Esophagus squamous epithelium (tissue), 5 donors: ENCODE measurements around the gene VAV2. TPM values are rescaled to one million over a fixed set of nuclear protein-coding genes. Genes with fewer than 3 reads are reported as not detected.

Source experiments
- DNase-seq: peaks from one replicate; lab custom pipeline; 2025; lab: John Stamatoyannopoulos, UW
- H3K27ac ChIP-seq, 4 donors: fragments of 200-600 bp; sonication (generic); one replicate each; pipeline ENCODE4 v1.5.1; 2016 to 2019; ENCODE audit warnings: mild to moderate bottlenecking in 1 of 4
- H3K27me3 ChIP-seq, 4 donors: fragments of 200-600 bp; sonication (generic); 1 replicate in 3 of 4; 2 replicates in 1 of 4; pipeline versions ENCODE4 v1.5.1 to v1.6.0; 2017 to 2021; ENCODE audit warnings: antibody characterized with exemption in 1 of 4
- H3K36me3 ChIP-seq, 3 donors: fragments of 200-600 bp; sonication (generic); one replicate each; pipeline ENCODE4 v1.5.1; 2016 to 2019
- H3K4me1 ChIP-seq, 3 donors: fragments of 200-600 bp; sonication (generic); one replicate each; pipeline ENCODE4 v1.5.1; 2017 to 2019
- H3K4me3 ChIP-seq, 4 donors: fragments of 200-600 bp; sonication (generic); 1 replicate in 3 of 4; 2 replicates in 1 of 4; pipeline ENCODE4 v1.5.1; 2016 to 2019; ENCODE audit warnings: mild to moderate bottlenecking in 2 of 4, moderate library complexity in 1 of 4
- H3K9me3 ChIP-seq, 3 donors: fragments of 200-600 bp; sonication (generic); one replicate each; pipeline ENCODE4 v1.5.1; 2016 to 2019
- CTCF ChIP-seq, 6 experiments: fragments of 450-650 bp in 4 of 6; fragments of 200-600 bp in 2 of 6; sonication (generic) in 2 of 6; IDR thresholded peaks; one replicate each; pipeline ENCODE4 v1.5.1; 2016 to 2019; ENCODE audit warnings: antibody characterized with exemption in 6 of 6, mild to moderate bottlenecking in 4 of 6, moderate library complexity in 4 of 6
- POLR2A ChIP-seq, 4 donors: fragments of 450-650 bp; IDR thresholded peaks; one replicate each; pipeline ENCODE4 v1.6.1; 2017; ENCODE audit warnings: antibody characterized with exemption in 4 of 4, mild to moderate bottlenecking in 4 of 4, moderate library complexity in 3 of 4
- WGBS, 2 donors: methylation state at CpG; one replicate each; pipeline ENCODE4 v1.1.5; 2018; 5-methylcytosine and 5-hydroxymethylcytosine counted together
- intact Hi-C: fragments of 100-400 bp; cut with DNase I; formaldehyde crosslinking; loops from one replicate; pipeline ENCODE4 v1.15.0; 2022
- total RNA-seq, 4 donors: library from RNA; depleted of rRNA; stranded (reverse); fragments of >200 nt; gene quantifications; one replicate each; pipeline ENCODE4 v1.1.0, GENCODE V29; 2016
- donor health status: DM: yes; HTN: yes; CAD: no.

The VAV2 gene
- total RNA-seq, 4 donors from 2014 or later = 3.8 to 7.6 (median 5.7) TPM

- Histone ChIP-seq H3K4me1 (peaks cover 2 to 56% (median 6%) of the 10 kb centered on the region in 3 donors), H3K9me3 (no peaks in the 10 kb centered on the region), H3K27ac (peak overlapping the region in 1 of 4 donors; percentile 28), H3K27me3 (peaks cover 0 to 4% (median 0%) of the 10 kb centered on the region in 4 donors), H3K4me3 (no peak overlapping the region), H3K36me3 (no peaks in the 10 kb centered on the region)
- TF ChIP-seq CTCF (IDR thresholded peaks at IDR 0.05) (no peak), POLR2A (IDR thresholded peaks at IDR 0.05) (no peak)
- no peak for DNase-seq
- WGBS, 2 donors = 49 to 72% methylated on average over 6 to 7 of the region's 22 CpGs
- intact Hi-C loops = no loop called here
Measured at GRCh38 chr9:133973791-133974630, 18.1 kb downstream of the VAV2 start.

GRCh38 chr9:133973111-133973790 is 18.9 kb downstream of the VAV2 start:
- peaks cover 0 to 49% (median 0%) of the 10 kb centered on the region in 3 donors for H3K4me1 ChIP-seq
- intact Hi-C loops = no loop called here
- TF ChIP-seq CTCF (IDR thresholded peaks at IDR 0.05) (no peak), POLR2A (IDR thresholded peaks at IDR 0.05) (no peak)
- no peaks in the 10 kb centered on the region for H3K9me3 ChIP-seq
- 56 to 63% methylated on average over 4 to 12 of the region's 24 CpGs for WGBS, 2 donors
- H3K27ac ChIP-seq = no peak overlapping the region
- no peaks in the 10 kb centered on the region for H3K36me3 ChIP-seq
- H3K4me3 ChIP-seq = no peak overlapping the region
- DNase-seq = no peak
- peaks cover 0 to 4% (median 0%) of the 10 kb centered on the region in 4 donors for H3K27me3 ChIP-seq

GRCh38 chr9:133971981-133972941 is 19.9 kb downstream of the VAV2 start:
- DNase-seq = no peak
- intact Hi-C loops = no loop called here
- 65 to 72% methylated on average over 9 to 12 of the region's 30 CpGs for WGBS, 2 donors
- Histone ChIP-seq H3K4me1 (peaks cover 0 to 46% (median 0%) of the 10 kb centered on the region in 3 donors), H3K36me3 (no peaks in the 10 kb centered on the region), H3K9me3 (no peaks in the 10 kb centered on the region), H3K4me3 (no peak overlapping the region), H3K27me3 (peaks cover 0 to 4% (median 0%) of the 10 kb centered on the region in 4 donors), H3K27ac (no peak overlapping the region)
- no peak for TF ChIP-seq CTCF (IDR thresholded peaks at IDR 0.05)
- TF ChIP-seq POLR2A (IDR thresholded peaks at IDR 0.05) = no peak

GRCh38 chr9:133971121-133971951 is 20.8 kb downstream of the VAV2 start:
- no peak for DNase-seq

More at GRCh38 chr9:133971121-133971951, 20.8 kb downstream of the VAV2 start:
- WGBS, 2 donors = 73 to 85% methylated on average over 4 to 6 of the region's 22 CpGs
- Histone ChIP-seq H3K4me3 (no peak overlapping the region), H3K4me1 (peaks cover 0 to 46% (median 0%) of the 10 kb centered on the region in 3 donors), H3K36me3 (no peaks in the 10 kb centered on the region), H3K27me3 (peaks cover 0 to 4% (median 0%) of the 10 kb centered on the region in 4 donors), H3K9me3 (no peaks in the 10 kb centered on the region), H3K27ac (no peak overlapping the region)
- intact Hi-C loops = no loop called here
- TF ChIP-seq POLR2A (IDR thresholded peaks at IDR 0.05) (no peak), CTCF (IDR thresholded peaks at IDR 0.05) (no peak)
